GM04503 (cell line): Measurements from ENCODE around the gene EXD3.

Source experiments
- DNase-seq: peaks from one replicate; pipeline ENCODE4 v3.0.0-alpha.2; 2012; ENCODE audit warnings: low read depth

The EXD3 gene

DNA sequence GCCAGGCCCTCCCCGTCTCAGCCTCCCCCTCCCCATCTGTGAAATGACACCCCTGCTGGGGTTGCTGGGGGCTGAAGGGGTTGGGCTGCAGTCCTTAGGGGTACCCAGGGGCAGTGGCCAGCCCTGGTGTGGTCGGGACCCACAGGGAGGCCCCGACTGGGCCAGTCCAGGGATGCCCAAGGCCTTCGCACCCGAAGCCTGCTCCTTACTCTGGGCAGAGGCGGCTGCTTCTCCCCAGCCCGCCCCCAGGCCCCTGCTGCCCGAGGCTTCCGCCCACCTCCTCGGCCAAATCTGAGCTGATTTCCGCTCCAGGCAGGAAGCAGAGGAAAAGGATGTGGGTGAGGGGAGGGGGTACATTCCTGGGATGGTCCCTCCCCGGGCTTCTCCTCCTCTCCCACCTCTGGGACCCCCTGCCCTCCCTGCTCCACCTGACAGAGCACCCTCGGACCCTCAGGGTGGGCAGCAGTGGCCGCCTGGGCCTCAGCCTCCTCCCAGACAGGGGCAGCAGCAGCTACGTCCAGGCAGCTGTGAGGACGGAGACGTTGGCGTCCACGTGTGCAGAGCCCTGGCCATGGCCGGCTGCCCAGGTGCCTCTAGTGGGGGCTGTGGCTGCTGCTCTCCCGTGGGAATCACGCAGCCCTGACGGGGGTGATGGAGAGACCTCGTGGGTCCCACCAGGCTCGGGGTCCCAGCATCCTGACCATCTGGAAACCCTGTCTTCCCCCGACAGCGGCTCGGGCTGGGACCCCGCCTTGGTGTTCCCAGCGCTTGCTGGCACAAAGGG, 116.7 kb downstream of the EXD3 start:
- no peak for DNase-seq

DNA sequence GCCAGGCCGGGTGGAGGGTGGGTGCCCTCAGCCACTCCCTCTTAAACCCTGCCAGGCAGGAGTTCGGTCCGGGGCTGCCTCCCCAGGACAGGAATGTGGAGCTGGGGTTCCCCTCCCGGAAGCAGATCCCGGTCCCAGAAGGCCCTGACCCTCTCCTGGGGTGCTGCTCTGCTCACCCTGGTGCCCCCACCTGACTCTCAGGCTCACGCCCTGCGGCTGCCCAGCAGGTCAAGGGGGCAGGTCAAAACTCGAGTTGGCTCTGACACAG, 117.2 kb downstream of the EXD3 start:
- no peak for DNase-seq

DNA sequence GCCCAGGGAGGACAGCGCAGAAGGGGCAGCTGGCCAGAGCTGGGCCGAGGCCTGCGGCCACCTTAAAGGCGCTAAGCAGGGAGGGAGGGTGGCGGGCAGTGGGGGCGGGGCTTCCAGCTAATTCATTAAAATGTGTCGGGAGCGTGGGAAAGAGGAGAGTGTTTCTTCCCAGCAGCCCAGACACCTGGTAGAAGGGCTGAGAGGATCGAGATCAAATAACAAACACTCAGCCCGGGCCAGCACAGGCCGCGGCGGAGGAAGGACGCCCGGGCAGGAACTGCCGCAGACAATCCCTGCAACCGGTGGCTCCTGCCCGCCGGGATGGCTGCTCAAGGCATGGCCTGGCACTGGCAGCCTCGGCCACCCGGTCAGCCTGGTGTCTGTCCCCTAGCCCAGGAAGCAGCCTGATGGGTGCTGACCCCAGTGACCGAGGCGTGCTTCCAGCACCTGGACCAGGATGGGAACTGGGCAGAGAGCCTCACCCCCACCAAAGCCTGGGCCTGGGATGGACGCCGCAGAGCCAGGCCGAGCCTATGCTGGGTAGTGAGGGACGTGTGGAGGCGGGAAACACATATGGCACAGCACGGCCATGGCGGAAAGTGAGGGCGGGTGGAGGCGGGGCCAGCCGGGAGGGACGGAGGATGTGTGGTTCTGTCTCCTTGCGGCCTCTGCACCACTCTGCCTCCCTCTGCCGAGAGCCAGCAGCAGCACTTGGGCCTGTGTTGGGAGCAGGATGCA, 117.7 kb downstream of the EXD3 start:
- no peak for DNase-seq

DNA sequence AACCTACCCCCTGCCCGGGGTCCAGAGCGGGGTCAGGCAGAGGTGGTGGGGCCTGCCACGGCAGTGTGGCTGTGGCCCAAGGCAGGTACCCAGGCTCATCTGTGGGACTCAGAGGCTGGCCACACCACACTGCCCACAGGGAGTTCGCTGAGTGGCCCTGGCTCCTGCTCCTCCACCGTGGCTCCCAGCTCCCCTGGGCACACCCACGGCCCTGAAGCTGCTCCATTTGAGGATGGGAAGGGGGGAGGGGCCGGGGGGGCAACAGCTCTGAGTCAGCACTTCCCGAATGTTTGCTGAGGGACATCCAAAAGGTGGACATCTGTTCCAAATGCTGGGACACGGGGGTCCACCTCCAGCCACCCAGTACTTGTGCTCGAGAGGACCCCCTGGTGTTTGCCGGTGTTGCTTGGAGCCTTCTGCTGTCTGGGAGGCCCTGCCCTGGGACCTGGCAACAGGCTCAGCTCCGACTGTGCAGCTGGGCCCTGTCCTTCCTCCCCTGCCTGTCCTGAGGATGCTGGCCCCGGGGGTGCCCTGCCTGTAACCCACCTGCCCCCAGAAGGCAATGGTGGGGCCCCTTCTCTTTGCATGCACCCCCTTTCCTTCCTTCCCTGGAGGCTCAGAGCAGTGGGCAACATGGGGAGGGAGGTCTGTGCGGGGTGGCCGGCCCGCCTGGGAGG, 118.4 kb downstream of the EXD3 start:
- no peak for DNase-seq

DNA sequence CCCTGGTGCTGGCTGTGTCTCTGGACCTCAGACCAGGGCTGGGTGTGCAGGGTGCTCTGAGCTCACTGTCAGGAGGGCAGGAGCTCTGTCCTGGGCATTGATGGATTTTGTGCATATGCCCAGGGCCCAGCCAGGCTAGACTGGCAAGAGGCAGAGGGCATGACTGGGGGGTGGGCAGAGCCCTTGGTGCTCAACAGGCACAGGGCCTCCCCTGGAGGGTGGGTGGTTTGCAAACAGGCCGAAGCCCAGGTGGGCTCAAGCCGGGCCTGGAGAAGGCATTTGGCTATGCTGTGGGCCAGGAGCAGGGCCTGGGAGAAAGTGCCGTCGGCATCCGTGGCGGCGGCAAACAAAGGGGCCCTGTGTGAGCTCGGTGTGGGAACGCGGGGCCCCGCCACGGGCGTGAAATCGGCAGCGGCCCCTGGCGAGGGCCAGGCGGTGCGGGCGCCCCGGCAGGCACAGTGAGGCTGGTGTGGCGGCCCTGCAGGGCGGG, 119.0 kb downstream of the EXD3 start:
- DNase-seq: no peak

DNA sequence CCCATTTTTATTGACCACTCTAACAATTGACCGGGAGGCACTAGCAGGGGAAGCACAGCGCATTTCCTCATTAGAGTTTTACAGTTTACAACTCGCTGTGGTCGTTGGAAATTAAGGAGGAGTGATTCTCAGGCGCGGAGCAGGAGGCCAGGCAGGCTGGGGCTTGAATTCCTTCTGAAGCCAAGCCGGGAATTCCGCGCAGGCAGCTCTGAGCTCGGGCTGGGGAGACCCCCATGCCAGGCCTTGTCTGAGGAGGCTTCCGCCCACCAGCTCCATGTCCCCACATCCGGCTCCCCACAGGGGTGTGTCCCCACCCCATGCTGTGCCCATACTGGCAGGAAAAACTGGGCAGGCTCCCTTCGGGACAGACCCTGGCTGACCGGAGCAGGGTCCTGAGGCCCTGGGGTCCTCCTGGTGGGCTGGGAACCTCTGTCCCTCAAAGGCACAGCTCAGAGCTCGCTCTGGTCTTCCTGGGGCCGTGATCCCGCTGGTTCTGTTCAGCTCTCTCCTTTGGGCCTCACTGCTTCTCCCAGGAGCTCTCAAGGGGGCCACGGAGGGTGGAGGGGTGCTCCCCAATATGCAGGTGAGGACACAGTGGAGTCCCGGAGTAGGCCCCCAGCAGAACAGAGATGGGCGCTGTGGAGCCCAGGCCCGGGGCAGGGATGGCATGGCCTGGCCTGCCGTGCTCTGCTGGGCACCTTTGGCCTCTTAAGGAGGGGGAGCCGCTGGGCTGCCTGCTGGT, 119.6 kb downstream of the EXD3 start:
- no peak for DNase-seq

DNA sequence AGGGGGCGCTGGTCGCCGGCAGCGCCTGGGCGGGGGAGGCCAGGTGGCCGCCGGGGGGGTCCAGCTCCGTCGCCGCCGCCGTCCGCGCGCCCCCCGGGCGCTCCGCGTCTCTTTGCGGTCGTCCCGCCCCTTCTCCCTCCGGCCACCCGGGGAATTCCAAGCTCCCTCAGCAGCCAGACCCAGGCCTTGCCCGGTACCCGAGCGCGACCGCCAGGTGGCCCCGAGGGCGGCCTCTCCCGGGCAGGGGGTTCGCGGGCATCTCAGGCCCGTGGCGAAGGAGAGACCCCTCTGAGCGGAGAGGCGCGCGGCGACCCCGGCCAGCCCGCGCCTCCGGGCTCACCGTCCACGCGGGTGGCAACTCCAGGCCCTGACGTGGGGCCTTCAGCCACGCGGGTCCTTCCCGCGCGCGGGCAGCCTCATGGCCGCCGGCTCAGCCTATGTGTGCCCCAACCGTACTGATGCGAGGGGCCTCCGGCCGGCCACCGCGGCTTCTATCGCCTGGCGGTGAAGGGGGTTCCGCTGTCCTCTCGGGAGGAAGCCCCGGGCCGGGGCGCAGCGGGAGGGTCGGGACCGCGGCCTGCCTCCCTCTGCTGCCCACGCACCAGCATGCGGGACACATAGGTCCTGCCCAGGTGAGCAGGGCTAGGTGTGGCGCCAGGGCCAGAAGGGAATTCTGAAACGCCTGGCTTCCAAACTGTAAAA, 120.4 kb downstream of the EXD3 start:
- DNase-seq: no peak

DNA sequence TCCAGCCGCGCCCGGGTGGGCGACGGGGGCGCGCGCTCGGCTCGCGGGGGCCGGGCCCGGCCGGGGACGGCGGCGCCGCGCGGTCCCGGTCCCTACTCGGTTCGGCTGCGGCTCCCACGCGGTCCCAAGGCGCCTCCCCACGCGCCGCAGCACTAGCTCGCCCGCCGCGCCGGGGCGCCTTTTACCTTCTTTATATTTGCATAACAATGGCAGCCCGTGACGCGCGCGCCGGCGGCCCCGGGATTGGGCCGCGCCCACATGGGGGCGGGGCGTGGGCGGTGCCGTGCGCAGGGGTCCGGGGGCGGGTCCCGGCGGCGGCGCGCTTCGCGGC, 120.9 kb downstream of the EXD3 start, which contains the start of gene NRARP:
TSS of gene NRARP (minus strand) at position 154 of the 331 bp plus-strand sequence. CDS start 343 bp downstream, outside the sequence.
- no peak for DNase-seq

DNA sequence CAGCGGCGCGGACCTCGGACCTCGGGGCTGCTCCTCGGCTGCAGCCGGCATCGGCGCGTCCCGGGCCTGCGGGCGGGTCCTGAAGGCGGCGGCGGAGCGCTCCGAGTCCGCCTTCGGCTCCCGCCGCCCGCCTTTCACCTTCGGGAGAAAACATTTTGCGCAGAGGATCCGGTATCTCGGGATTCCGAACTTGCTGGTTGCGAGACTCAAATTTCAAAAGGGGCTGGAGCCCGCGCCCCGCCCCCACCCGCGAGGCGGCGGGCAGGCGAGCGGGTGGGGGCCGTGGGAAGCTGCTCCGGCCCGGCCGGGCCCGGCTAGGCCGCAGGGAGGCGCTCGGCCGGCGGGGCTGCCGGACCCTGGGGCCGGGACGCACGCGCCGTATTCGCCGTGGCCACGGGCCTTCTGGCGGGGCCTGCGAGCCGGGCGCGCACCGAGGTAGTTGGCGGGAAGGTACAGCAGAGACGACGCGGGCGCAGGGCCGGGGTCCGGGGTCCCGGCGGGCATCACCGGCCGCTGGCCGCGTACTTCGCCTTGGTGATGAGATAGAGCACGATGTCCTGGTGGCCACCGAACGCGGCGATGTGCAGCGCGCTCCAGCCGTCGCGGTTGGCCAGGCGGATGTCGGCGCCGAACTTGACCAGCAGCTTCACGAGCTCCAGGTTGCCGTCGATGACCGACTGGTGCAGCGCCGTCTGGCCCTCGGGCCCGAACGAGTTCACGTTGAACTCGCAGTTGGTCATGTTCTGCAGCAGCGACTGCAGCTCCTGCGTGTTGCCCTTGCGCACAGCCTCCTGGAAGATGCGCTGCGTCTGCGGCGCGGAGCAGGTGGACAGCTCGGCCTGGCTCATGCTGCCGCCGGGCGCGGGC, 121.6 kb downstream of the EXD3 start:
- DNase-seq: no peak

DNA sequence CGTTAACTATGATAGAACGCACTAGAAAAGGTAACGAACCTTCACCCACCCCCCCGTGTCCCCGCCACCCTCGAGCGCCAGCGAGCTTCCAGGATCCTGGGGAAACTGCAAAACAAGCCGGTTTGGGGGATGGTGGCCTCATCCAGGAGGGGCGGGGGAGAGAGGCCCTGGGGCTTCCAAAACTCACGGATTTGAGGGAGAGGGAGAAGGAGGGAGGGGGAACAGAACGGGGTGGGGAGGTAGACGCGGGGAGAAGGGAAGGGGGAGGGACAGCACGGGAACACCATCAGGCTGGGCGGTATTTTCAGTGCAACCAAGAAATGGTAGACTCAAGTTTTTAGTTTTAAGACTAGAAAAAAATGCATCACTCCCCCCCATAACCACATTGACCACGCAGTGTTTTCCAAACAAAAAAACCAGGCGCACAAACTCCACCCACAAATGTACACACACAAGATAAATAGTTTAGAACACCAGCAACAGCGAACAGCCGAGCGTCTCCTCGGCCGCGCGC, 122.3 kb downstream of the EXD3 start:
- no peak for DNase-seq

DNA sequence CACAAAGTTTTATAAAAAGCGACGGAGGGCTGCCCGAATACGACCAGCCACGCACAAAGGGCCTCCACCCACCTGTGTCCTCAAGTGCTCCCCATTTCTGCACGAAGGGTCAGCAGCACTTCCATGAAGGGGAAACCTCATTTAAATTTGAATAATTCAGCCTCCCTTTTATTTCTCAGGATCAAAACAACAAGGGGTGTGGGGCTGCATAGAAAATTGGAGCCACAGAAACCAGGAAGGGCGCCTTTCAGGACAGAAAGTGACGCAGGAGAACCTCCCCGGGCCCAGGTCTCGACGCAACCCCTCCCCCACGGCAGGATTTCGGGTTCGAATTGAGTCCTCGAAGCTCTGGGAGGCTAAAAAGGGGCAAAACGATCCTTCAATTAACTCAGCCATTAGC, 123.0 kb downstream of the EXD3 start:
- no peak for DNase-seq

DNA sequence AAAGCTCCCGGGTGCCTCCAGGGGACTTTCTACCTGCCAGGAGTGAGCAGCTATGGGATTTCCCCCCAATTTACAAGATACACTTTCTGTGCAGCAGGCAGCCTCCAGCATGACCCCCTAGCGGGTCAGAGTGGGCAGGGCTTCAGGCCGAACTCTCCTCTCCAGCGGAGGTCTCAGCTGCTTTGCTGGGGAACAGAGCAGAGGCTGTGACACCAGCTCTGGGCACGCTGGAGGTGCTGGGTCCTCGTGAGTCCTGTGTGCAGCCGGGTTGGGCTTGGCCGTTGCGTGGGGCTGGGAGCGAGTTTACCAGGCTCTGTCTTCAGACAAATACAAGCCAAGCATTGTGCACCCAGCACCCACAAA, 123.8 kb downstream of the EXD3 start:
- DNase-seq: no peak

DNA sequence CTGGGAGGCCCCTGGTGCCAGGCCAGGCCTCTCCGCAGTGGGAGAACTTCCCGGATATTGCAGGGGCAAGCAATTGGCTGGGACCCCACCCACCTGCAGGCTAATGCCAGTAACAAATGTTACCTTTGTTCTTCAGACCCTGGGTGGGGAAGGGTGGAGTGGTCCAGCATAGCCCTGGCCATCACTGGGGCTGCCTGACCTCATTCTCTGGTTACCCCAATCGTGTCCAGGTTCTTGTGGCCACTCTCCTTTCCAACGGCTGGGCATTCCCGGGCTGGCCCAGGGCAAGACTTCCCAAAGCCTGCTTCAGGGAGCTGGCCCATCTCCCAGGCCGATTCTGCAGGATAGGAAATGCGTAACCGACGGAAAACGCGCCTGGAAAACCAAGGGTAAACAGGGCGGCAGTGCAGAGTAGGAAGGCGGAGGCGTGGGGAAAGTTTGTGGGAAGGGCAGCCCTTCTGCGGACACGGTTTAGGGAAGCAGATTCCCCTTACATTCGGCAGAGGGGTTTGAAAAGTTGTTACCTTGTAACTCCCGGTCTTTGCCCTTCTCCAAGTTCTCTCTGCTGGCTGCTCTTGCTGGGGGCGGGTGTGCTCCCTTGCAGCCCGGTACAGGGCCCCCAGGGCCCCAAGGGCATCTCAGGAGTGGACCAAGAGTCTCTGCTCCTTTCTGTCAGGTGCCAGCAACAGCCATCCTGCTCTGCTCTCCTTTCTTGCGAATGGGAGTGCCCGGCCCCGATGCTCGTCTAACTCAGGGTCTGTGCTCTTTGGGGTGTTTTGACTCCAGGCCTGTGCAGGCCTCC, 124.4 kb downstream of the EXD3 start:
- no peak for DNase-seq

DNA sequence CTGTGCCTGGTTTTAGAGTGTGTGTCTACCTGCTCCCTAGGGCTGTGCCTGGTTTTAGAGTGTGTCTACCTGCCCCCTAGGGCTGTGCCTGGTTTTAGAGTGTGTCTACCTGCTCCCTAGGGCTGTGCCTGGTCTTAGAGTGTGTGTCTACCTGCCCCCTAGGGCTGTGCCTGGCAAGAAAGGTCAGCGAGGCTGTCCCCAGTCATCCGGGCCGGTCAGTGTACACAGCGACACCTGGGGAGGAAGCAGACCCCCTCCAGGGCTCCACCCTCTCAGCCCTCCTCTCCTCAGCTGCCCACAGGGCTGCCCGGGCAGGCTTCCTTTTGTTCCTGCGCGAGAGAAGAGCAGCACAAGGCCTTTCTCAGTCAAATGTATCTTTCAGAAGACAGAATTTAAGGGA, 125.0 kb downstream of the EXD3 start:
- DNase-seq: no peak

DNA sequence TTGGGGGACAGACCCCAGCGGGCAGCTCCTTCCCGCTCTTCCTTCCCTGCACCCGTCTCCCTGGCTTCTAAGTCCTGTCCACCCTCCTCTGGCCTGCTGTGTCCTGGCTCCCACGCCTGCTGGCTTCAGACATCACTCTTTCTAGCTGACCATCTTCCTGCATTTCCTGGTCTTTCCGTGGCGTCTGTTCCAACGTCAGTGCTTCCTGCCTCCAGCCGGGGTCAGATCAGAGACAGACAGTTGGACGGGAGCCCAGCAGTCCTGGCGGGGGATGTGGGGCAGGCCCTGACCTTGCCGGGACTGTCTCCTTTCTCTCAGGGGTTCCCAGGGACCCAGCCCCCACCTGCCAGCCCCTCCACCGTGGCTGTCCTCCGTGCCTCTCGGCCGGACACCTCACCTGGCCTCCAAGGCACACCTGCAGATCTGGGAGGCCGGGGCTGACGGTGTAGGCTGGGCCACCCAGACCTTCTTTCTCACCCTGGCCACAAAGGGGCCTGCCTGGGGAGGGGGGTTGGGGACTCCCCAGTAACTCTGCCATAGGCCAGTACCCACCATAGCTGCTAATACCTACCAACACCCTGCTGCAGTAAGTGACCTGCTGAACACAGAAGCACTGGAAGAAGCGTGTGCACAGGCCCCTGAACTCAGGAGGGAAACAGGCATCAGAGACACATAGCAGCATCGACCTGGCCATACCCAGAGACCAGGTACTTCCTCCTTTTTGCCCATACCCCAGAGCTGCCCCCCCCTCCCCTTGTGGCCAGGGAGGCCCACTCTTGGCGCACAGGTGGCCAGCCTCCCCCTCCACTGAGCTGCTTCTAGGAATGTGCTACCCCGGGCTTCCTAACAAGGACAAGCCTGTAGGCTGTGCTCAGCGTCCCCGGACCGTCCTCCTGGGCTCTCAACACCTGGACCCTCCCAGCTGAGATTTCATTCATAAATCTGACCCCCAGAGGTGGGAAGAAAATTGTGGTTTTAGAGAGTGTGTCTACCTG, 126.0 kb downstream of the EXD3 start:
- no peak for DNase-seq

DNA sequence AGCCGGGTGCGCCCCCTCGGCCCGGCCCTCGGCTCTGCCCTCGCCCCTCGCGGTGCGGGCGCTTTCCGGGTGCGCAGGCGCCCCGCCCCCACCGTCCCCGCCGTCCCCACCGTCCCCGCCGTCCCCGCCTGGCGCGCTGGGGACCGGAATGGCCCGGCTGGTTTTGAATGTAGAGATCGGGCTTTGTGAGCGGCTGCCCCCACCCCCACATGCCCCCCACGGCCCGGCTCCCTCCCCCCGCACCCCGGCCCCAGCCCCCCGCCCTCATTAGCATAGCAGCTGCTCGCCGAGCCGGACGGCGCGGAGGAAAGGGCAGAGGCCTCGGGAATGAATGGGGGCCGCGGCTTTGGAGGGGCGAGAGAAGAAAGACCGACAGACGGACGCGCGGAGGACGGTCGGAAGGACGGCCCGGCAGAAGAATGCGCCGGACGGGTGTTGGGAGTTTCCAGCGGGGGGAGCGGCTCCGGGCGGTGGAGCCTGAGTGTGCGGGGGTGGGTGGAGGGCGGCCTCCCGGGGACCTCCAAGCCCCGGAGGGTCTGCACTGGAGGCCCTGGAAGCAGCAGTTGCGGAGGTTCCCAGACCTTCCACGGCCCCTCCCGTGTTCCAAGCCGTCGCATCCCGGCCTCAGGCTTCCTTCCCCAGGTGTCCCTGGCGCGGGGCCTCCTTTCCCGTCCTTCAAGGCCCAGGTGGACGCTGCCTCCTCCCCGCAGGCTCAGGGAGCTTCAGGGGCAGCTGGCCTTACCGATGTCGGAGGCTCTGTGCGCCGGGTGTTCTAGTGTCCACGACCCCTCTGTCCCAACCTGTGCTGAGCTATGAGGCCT, 126.9 kb downstream of the EXD3 start:
- DNase-seq: no peak

DNA sequence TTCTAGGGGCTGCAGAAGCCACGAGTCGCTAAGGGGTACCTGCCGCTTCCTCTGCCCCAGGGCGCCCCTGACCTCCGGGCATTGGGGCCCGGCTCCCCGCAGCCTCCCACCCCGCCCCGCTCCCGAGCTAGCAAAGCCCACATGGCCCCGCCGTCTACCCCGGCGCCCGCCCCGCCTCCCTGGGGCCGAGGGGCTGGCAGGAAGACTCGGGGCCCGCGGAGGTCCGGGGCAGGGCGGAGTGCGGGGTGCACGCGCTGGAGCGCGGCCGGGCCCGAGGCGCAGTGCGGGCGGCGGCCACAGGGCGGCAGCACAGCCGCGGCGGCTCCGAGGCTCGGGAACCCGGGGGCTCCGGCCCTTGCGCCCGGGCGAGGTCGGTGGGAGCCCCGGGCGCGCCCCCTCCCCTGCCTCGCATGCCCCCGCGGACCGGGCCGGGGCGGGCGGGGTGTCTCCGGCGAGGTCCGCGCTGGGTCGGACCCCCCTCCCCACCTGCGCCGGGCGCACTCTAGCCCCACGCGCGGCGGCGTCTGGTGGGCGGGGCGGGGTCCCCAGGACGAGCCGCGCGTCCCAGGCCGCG, 127.6 kb downstream of the EXD3 start:
- no peak for DNase-seq
